ENCODE data around the gene GRIK2. TPM values are rescaled to one million over a fixed set of nuclear protein-coding genes. Genes with fewer than 3 reads are reported as not detected.

The GRIK2 gene
- total RNA-seq, 4 donors from 2014 or later, result 1.6 to 8.9 (median 8.6) TPM; not detected in 1

GRCh38 chr6:101398716-101399615, 5.5 kb downstream of the GRIK2 start:
- no peak for DNase-seq
- Histone ChIP-seq H3K27ac (no peak overlapping the region), H3K27me3 (peaks cover 0 to 7% of the 10 kb centered on the region in 2 donors), H3K4me3 (no peak overlapping the region), H3K9me3 (peaks cover 0 to 6% (median 0%) of the 10 kb centered on the region in 4 donors), H3K4me1 (peaks cover 0 to 1% (median 0%) of the 10 kb centered on the region in 4 donors), H3K36me3 (peaks cover 0 to 4% (median 0%) of the 10 kb centered on the region in 3 donors)
- no peak for TF ChIP-seq CTCF (IDR thresholded peaks at IDR 0.05)
- no peak for TF ChIP-seq POLR2A (IDR thresholded peaks at IDR 0.05)

- no peak overlapping the region for H3K27ac ChIP-seq
- H3K9me3 ChIP-seq, result peaks cover 0 to 6% (median 0%) of the 10 kb centered on the region in 4 donors
- TF ChIP-seq POLR2A (IDR thresholded peaks at IDR 0.05) (no peak), CTCF (IDR thresholded peaks at IDR 0.05) (no peak)
- no peaks in the 10 kb centered on the region for H3K4me1 ChIP-seq
- H3K4me3 ChIP-seq, result no peak overlapping the region
- DNase-seq, result no peak
- peaks cover 0 to 4% (median 0%) of the 10 kb centered on the region in 3 donors for H3K36me3 ChIP-seq
- H3K27me3 ChIP-seq, result peaks cover 0 to 7% of the 10 kb centered on the region in 2 donors
These were observed 6.2 kb downstream of the GRIK2 start for GRCh38 chr6:101399616-101400162.

- peaks cover 0 to 4% (median 0%) of the 10 kb centered on the region in 3 donors for H3K36me3 ChIP-seq
- H3K4me3 ChIP-seq, result no peak overlapping the region
- H3K4me1 ChIP-seq, result no peaks in the 10 kb centered on the region
- peaks cover 0 to 6% (median 0%) of the 10 kb centered on the region in 4 donors for H3K9me3 ChIP-seq
- H3K27me3 ChIP-seq, result peaks cover 0 to 7% of the 10 kb centered on the region in 2 donors
- TF ChIP-seq CTCF (IDR thresholded peaks at IDR 0.05) (no peak), POLR2A (IDR thresholded peaks at IDR 0.05) (no peak)
- DNase-seq, result no peak
- no peak overlapping the region for H3K27ac ChIP-seq
These were observed 7.0 kb downstream of the GRIK2 start for GRCh38 chr6:101400326-101401135.

- Histone ChIP-seq H3K36me3 (peaks cover 0 to 4% (median 0%) of the 10 kb centered on the region in 3 donors), H3K4me3 (no peak overlapping the region), H3K4me1 (no peaks in the 10 kb centered on the region), H3K27me3 (peaks cover 0 to 7% of the 10 kb centered on the region in 2 donors), H3K27ac (no peak overlapping the region), H3K9me3 (peaks cover 0 to 6% (median 0%) of the 10 kb centered on the region in 4 donors)
- DNase-seq, result no peak
- TF ChIP-seq CTCF (IDR thresholded peaks at IDR 0.05) (no peak), POLR2A (IDR thresholded peaks at IDR 0.05) (no peak)
These were observed 7.7 kb downstream of the GRIK2 start for GRCh38 chr6:101401171-101401570.

Measured in Peyer's patch (tissue), 4 donors.